NCI-H526 treated with DMSO at 0.1 percent for 48 hours (cell line): ENCODE measurements around the gene ESPNL.
"Not testable (repeated sequence)": the region's sequence is repeated elsewhere in the genome, so short reads cannot be mapped to it uniquely, and the experiment has no call there.

Experiments used
- DNase-seq: peaks from one replicate; lab custom pipeline; 2025; lab: John Stamatoyannopoulos, UW

The ESPNL gene

DNA sequence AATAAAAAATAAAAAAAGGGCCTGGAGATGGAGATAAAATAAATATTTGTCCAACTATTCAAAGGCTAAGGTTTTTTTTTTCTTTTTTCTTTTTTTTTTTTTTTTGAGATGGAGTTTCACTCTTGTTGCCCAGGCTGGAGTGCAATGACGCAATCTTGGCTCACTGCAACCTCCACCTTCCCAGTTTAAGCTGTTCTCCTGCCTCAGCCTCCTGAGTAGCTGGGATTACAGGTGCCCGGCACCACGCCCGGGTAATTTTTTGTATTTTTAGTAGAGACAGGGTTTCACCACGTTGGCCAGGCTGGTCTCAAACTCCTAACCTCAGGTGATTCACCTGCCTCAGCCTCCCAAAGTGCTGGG is 70.9 kb downstream of the ESPNL start:
- not testable (repeated sequence) for DNase-seq

DNA sequence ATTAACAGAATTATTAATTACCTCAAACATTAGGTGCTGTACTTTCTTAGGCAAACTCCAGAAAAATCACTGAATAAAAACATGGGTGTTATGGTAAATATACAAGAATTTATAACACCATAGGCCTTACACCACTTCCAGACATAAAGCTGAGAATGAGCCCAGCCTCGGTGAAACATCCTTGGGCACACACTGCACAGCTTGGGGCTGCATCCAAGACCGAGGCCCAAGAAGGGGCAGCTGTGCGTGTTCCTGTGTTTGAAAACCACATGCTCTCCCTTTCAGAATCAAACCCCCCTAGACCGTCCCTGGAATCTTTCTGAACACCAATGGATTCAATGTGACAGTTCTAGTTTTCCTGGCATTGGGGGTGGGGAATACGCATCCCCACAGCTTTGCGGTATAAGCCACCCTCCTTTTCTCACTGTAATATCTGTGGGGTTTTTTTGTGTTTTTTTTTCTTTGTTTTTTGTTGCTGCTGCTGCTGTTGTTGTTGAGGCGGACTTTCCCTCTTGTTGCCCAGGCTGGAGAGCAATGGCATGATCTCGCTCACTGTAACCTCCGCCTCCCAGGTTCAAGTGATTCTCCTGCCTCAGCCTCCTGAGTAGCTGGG is 71.5 kb downstream of the ESPNL start:
- DNase-seq, result no peak

DNA sequence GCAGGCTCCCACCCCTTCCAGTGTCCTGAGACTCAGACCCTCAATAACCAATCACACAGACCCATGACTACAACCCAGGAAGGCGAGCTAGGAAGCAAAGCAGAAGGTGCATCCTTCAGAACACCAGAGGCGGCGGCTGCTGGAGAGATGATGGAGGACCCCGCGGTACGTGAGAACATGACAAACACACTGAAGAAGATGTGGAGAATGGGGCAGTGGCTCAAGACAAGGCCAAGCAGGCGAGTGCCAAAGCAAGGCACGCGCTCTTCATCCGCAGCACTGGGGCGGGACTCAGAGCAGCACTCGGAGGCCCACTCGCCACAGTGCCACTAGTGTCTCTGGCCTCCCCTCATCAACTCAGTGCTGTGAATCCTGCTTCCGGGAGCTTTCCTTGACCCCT is 72.3 kb downstream of the ESPNL start:
- DNase-seq, result no peak

DNA sequence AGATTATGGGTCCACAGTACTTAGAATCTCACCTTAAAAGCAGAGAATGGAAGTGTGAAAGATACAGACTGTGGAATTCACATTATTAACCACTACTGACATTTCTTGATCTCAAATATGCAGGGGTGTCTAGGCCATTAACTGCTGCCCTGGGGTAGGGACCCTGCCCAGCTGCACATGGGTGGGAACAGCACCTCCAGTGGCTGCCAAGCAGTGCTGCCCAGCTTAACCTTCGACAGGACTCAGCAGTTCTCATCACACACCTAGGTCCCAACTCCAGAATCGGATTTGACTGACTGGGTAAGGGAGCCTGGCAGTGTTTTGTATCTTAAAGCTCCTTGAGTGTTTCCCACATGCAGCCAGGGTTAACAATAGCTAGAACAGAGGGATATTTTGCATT is 73.6 kb downstream of the ESPNL start:
- DNase-seq, result no peak

DNA sequence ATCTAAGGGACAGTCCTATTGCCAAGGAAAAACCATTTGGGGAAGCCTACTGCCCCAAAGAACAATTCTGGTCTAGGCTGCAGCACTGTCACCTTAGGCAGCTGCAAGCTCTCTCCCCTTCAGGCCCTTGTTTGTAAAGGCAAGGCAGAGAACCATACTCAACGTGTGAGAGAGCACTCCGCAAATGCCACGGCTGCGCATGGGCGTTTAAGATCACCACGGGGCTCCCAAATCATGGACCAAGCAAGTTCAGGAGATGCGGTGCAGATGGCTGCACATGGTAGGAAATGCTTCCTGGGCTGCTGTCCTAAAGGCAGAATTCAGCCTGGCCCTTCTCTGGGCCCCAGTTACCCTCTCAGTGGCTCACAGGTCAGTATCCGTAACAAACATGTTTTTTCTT is 74.2 kb downstream of the ESPNL start:
- no peak for DNase-seq

DNA sequence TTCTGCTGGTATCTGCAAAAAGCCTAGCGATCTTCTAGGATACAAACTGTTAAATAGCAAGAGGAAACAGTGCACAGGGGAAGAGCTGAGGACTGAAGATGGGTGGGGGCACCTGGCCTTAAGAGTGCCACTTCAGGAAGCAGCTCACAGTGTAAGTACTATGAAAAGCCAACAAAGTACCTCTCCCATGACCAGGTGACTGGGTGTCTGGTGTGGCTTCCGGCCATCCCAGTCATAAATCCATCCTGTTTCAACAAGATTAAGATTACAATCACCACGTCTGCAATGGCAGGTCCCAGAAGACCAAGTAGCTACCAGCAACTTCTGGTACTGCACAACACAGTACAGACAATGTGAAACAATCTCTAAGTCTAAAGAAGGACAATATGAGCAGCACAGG is 74.6 kb downstream of the ESPNL start:
- no peak for DNase-seq

DNA sequence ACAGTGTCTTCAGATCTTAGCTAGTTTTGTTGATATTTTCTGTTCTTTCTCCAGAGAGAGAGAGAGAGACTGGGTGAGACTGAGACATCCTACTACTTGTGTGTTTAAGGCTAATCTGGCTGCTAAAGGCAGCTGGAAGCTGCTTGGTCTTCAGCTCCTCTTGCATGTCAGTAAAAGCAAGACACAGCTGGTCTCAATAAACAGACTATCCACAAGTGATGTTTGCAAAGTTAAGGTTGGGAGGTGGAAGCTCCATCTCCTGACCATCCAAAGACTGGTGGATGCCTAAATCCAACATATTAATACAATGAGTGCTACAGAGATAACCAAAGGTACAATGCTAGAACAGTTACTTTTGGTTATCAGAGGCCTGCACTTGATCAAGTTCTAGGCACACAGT is 76.5 kb downstream of the ESPNL start:
- no peak for DNase-seq

DNA sequence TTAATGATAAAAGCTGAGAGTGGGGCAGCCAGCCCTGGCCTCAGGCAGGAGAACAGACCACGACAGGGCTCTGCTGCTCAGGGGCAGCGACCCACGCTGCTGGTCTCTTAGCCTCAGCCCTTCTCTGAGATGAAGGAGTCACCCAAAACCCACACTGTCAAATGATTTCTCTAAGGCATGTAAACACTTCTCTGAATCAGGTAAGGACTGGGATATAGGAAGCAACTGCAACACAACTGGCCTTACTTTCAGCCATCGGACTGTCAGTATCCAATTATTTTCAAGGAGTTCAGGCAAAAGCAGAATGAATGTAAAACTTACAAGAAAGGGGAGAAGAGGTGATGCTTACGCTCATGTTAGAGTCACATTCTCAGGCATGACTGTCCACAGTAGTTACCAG is 80.4 kb downstream of the ESPNL start:
- no peak for DNase-seq

DNA sequence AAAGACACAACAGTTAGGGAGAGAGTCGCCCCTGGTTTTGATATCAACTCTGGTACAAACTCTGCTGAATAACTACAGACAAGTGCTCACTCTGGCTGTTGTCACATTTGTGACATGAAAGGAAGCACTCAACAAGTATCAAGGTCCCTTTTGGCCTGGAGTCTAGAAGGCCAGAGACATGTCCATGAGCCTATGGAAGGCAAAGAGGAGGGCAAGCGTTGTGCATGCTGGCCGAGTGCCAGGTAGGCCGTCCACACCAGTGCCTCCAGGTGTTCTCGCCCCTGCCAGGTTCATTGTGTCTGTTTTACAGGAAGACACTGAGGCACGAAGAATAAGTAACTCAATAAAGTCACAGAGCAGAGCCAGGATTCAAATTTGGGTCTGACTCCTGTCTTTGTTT is 82.2 kb downstream of the ESPNL start:
- DNase-seq, result no peak
